MM.1S (cell line): ENCODE data around the gene TARBP2.

Source experiments
- DNase-seq: peaks from one replicate; pipeline ENCODE4 v3.0.0-alpha.2; 2015
- H2AFZ ChIP-seq: fragments of 300-600 bp; sonication (generic); 2 replicates; pipeline ENCODE4 v1.6.0; 2016; ENCODE audit warnings: antibody characterized with exemption, low read length
- H3F3A ChIP-seq: fragments of 300-600 bp; sonication (generic); 2 replicates; pipeline ENCODE4 v1.6.1; 2016; ENCODE audit warnings: mild to moderate bottlenecking, antibody characterized with exemption, low read length, moderate library complexity, mixed read lengths; ENCODE audit not compliant: insufficient read depth
- H3K27ac ChIP-seq: fragments of 300-600 bp; sonication (generic); 2 replicates; pipeline ENCODE4 v1.5.1; 2016; ENCODE audit warnings: mild to moderate bottlenecking, low read length
- H3K27me3 ChIP-seq: fragments of 300-600 bp; sonication (generic); replicated peaks from 2 replicates; pipeline ENCODE4 v1.6.0; 2016; ENCODE audit warnings: low read length; ENCODE audit not compliant: insufficient read depth
- H3K36me3 ChIP-seq: fragments of 300-600 bp; sonication (generic); replicated peaks from 2 replicates; pipeline ENCODE4 v1.6.1; 2016; ENCODE audit warnings: mild to moderate bottlenecking, low read length, mixed read lengths; ENCODE audit not compliant: insufficient read depth
- H3K4me1 ChIP-seq: fragments of 300-600 bp; sonication (generic); 2 replicates; pipeline ENCODE4 v1.6.1; 2016; ENCODE audit warnings: low read length, mixed read lengths
- H3K4me2 ChIP-seq: fragments of 300-600 bp; sonication (generic); 2 replicates; pipeline ENCODE4 v1.6.0; 2016; ENCODE audit warnings: low read depth, low read length
- H3K4me3 ChIP-seq: fragments of 300-600 bp; sonication (generic); 2 replicates; pipeline ENCODE4 v1.5.1; 2016; ENCODE audit warnings: low read length, mixed read lengths
- H3K79me2 ChIP-seq: fragments of 300-600 bp; sonication (generic); 2 replicates; pipeline ENCODE4 v1.6.1; 2016; ENCODE audit warnings: mixed run types, low read length, mixed read lengths
- H3K9ac ChIP-seq: fragments of 300-600 bp; sonication (generic); 2 replicates; pipeline ENCODE4 v1.6.1; 2016; ENCODE audit warnings: low read length, mixed read lengths
- H3K9me2 ChIP-seq: fragments of 300-600 bp; sonication (generic); replicated peaks from 2 replicates; pipeline ENCODE4 v1.6.1; 2016; ENCODE audit warnings: mild to moderate bottlenecking, low read length, mixed read lengths; ENCODE audit not compliant: insufficient read depth
- H3K9me3 ChIP-seq: fragments of 300-600 bp; sonication (generic); replicated peaks from 2 replicates; pipeline ENCODE4 v1.6.1; 2016; ENCODE audit warnings: mild to moderate bottlenecking, low read length, mixed read lengths; ENCODE audit not compliant: insufficient read depth
- H4K20me1 ChIP-seq: fragments of 300-600 bp; sonication (generic); 2 replicates; pipeline ENCODE4 v1.6.1; 2016; ENCODE audit warnings: mild to moderate bottlenecking, low read length, moderate library complexity, mixed read lengths; ENCODE audit not compliant: insufficient read depth
- EZH2 ChIP-seq: fragments of 300-600 bp; sonication (generic); optimal IDR thresholded peaks from 2 replicates; pipeline ENCODE3; 2017; ENCODE audit warnings: low read depth, mild to moderate bottlenecking, antibody characterized with exemption, low read length, mixed read lengths
- EZH2phosphoT487 ChIP-seq: fragments of 300-600 bp; sonication (generic); IDR thresholded peaks from 2 replicates; pipeline ENCODE4 v1.6.1; 2018; ENCODE audit warnings: antibody characterized with exemption, low read length
- TF ChIP-seq, protein P1 (sequence below): fragments of 300-600 bp; sonication (generic); IDR thresholded peaks from 2 replicates; pipeline ENCODE4 v1.5.1; 2016; ENCODE audit warnings: antibody characterized with exemption, low read length, mixed read lengths

TARBP2 gene

DNA sequence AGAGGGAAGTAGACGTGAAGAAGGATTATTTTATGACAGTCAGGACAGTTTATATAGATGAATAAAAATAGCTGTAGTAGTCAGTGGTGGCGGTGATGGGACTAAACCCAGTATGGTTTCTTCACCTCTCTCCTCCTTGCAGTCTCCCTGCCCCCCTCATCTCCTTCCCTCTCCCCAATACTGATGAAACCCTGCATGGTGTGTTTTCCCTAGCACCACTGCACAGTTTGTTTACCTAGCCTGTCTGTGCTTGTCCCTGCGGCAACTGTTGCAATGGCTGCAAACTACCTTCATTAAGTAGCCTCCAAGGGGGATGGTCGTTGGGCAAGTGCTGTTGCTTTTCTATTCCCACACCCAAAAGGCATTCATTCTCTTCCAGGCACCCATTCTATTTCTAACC is 34.4 kb upstream of the TARBP2 start:
- Histone ChIP-seq H3K4me1 (peaks cover 90% of the 10 kb centered on the region), H3F3A (peaks cover 93% of the 10 kb centered on the region)

DNA sequence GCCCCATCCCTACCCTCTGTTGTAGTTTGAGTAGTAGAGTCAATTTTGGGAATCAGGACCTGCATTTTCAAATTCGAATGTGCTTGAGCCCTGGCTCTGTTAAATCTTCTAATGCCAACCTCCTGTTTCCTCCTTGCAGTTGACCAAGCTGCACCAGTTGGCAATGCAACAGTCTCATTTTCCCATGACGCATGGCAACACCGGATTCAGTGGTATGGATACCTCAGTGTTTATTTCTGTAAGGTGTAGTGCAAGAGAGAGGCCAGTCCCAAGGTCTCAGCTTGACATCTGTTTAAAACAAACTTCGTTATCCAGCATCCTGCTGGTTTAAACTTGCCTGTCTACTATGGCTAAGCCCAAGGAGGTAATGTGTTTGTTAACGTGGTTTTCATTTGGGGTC is 34.0 kb upstream of the TARBP2 start:
- TF ChIP-seq EZH2phosphoT487 (no peak), EZH2 (no peak)
- TF ChIP-seq, protein P1, sequence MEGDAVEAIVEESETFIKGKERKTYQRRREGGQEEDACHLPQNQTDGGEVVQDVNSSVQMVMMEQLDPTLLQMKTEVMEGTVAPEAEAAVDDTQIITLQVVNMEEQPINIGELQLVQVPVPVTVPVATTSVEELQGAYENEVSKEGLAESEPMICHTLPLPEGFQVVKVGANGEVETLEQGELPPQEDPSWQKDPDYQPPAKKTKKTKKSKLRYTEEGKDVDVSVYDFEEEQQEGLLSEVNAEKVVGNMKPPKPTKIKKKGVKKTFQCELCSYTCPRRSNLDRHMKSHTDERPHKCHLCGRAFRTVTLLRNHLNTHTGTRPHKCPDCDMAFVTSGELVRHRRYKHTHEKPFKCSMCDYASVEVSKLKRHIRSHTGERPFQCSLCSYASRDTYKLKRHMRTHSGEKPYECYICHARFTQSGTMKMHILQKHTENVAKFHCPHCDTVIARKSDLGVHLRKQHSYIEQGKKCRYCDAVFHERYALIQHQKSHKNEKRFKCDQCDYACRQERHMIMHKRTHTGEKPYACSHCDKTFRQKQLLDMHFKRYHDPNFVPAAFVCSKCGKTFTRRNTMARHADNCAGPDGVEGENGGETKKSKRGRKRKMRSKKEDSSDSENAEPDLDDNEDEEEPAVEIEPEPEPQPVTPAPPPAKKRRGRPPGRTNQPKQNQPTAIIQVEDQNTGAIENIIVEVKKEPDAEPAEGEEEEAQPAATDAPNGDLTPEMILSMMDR, result no peak
- Histone ChIP-seq H3K4me1 (peaks cover 90% of the 10 kb centered on the region), H3K9ac (peak overlapping the region; percentile 58), H2AFZ (no peak overlapping the region), H3K27ac (peak overlapping the region; percentile 94), H3K4me3 (no peak overlapping the region), H3K9me3 (no peaks in the 10 kb centered on the region), H3K27me3 (no peaks in the 10 kb centered on the region), H3K36me3 (peaks cover 11% of the 10 kb centered on the region), H3K9me2 (no peaks in the 10 kb centered on the region), H3F3A (peaks cover 93% of the 10 kb centered on the region), H3K79me2 (peaks cover 90% of the 10 kb centered on the region), H4K20me1 (no peaks in the 10 kb centered on the region; the same call in 1 of the 2 replicates), H3K4me2 (peak overlapping the region; percentile 61)
- DNase-seq, result no peak

More for the DNA sequence above, 34.4 kb upstream of the TARBP2 start:
- Histone ChIP-seq H4K20me1 (no peaks in the 10 kb centered on the region; the same call in 1 of the 2 replicates), H3K9ac (peak overlapping the region; percentile 58), H3K4me3 (no peak overlapping the region), H3K27ac (peak overlapping the region; percentile 94), H3K9me3 (no peaks in the 10 kb centered on the region), H2AFZ (no peak overlapping the region), H3K36me3 (peaks cover 14% of the 10 kb centered on the region), H3K79me2 (peaks cover 90% of the 10 kb centered on the region), H3K4me2 (peak overlapping the region; percentile 61), H3K9me2 (no peaks in the 10 kb centered on the region), H3K27me3 (no peaks in the 10 kb centered on the region)
- TF ChIP-seq, protein P1, result no peak
- TF ChIP-seq EZH2phosphoT487 (no peak), EZH2 (no peak)
- no peak for DNase-seq

DNA sequence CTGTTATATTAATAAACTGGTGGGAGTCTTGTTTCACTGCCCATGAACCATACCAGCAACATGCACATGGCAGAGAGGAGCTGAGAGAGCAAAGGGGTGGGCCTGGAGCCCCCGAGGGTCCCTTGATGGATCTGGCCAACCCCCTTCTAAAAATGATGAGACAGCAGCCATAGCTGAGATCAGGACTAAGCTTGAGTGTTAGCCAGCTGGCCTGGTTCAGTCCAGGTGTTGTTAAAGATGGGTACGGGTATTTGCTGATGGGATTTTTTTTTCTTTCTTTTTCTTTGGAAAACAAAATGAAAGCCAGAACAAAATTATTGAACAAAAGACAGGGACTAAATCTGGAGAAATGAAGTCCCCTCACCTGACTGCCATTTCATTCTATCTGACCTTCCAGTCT is 33.2 kb upstream of the TARBP2 start:
- no peaks in the 10 kb centered on the region; the same call in 1 of the 2 replicates for H4K20me1 ChIP-seq
- no peaks in the 10 kb centered on the region for H3K9me3 ChIP-seq
- peak overlapping the region; percentile 94 for H3K27ac ChIP-seq
- TF ChIP-seq EZH2phosphoT487, result no peak
- peak overlapping the region; percentile 58; the same call in 1 of the 2 replicates for H3K9ac ChIP-seq
- H3K9me2 ChIP-seq, result no peaks in the 10 kb centered on the region
- peak; percentile 69 for DNase-seq
- peak overlapping the region; percentile 61 for H3K4me2 ChIP-seq
- H3F3A ChIP-seq, result peaks cover 93% of the 10 kb centered on the region
- no peak overlapping the region for H2AFZ ChIP-seq
- peaks cover 90% of the 10 kb centered on the region for H3K4me1 ChIP-seq
- no peak overlapping the region for H3K4me3 ChIP-seq
- H3K27me3 ChIP-seq, result no peaks in the 10 kb centered on the region
- H3K79me2 ChIP-seq, result peaks cover 90% of the 10 kb centered on the region
- peaks cover 9% of the 10 kb centered on the region for H3K36me3 ChIP-seq

DNA sequence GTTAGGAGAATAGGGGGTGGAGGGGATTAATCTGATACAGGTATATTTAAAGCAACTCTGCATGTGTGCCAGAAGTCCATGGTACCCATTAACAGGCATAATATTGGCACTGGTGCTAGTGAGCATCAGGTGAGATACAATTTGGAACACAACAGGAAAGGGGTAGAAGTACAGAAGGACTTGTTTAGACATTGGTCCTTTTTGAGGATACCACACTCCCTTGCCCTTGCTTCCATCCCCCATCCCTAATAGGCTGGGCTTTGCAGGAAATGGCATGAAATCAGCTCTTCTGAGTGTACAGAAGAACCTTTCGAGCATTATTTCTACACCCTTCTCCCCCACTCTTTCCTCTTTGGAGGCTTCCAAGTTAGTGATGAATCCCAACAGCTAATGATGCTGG is 32.8 kb upstream of the TARBP2 start:
- TF ChIP-seq EZH2 (no peak), EZH2phosphoT487 (no peak)
- TF ChIP-seq, protein P1, result no peak
- peaks cover 9% of the 10 kb centered on the region for H3K36me3 ChIP-seq
- H3K4me2 ChIP-seq, result peak overlapping the region; percentile 61
- H3F3A ChIP-seq, result peaks cover 92% of the 10 kb centered on the region
- peak overlapping the region; percentile 94 for H3K27ac ChIP-seq
- no peak overlapping the region for H2AFZ ChIP-seq
- no peaks in the 10 kb centered on the region for H3K9me2 ChIP-seq
- peaks cover 90% of the 10 kb centered on the region for H3K79me2 ChIP-seq
- H3K9me3 ChIP-seq, result no peaks in the 10 kb centered on the region
- no peak overlapping the region for H3K4me3 ChIP-seq
- DNase-seq, result peak; percentile 18
- H3K27me3 ChIP-seq, result no peaks in the 10 kb centered on the region
- H4K20me1 ChIP-seq, result no peaks in the 10 kb centered on the region
- peak overlapping the region; percentile 58; the same call in 1 of the 2 replicates for H3K9ac ChIP-seq
- peaks cover 88% of the 10 kb centered on the region for H3K4me1 ChIP-seq
